GM23338 (cell line): ENCODE data around the gene GIMAP6. TPM values are rescaled to one million over a fixed set of nuclear protein-coding genes. Genes with fewer than 3 reads are reported as not detected.
"Not testable (repeated sequence)": the region's sequence is repeated elsewhere in the genome, so short reads cannot be mapped to it uniquely, and the experiment has no call there.

Experiments
- ATAC-seq: fragments of 200-7000 bp; cut with Tn5 transposase; 3 replicates; pipeline ENCODE4 v1.9.1; 2020
- DNase-seq: peaks from one replicate; pipeline ENCODE4 v3.0.0-alpha.2; 2015; ENCODE audit warnings: low spot score
- H2AFZ ChIP-seq: fragments of 200-600 bp; sonication (generic); 2 replicates; pipeline ENCODE4 v1.8.0; 2016; ENCODE audit warnings: antibody characterized with exemption, mild to moderate bottlenecking, moderate library complexity
- H3F3A ChIP-seq: fragments of 200-600 bp; sonication (generic); replicated peaks from 2 replicates; pipeline ENCODE4 v1.8.0; 2017; ENCODE audit warnings: antibody characterized with exemption, mixed run types, low read depth
- H3K27ac ChIP-seq: fragments of 200-600 bp; sonication (generic); 2 replicates; pipeline ENCODE4 v1.6.1; 2016; ENCODE audit warnings: low read depth
- H3K27me3 ChIP-seq: fragments of 200-600 bp; sonication (generic); 2 replicates; pipeline ENCODE4 v1.8.0; 2016; ENCODE audit warnings: mild to moderate bottlenecking, mixed run types, moderate library complexity; ENCODE audit not compliant: insufficient read depth
- H3K36me3 ChIP-seq: fragments of 200-600 bp; sonication (generic); 2 replicates; pipeline ENCODE4 v1.8.0; 2016; ENCODE audit warnings: mild to moderate bottlenecking; ENCODE audit not compliant: insufficient read depth
- H3K4me1 ChIP-seq: fragments of 200-600 bp; sonication (generic); 2 replicates; pipeline ENCODE4 v1.8.0; 2016; ENCODE audit warnings: mild to moderate bottlenecking, moderate library complexity; ENCODE audit not compliant: insufficient read depth
- H3K4me2 ChIP-seq: fragments of 200-600 bp; sonication (generic); 2 replicates; pipeline ENCODE4 v1.7.1; 2017; ENCODE audit warnings: mixed run types
- H3K4me3 ChIP-seq: fragments of 200-600 bp; sonication (generic); 2 replicates; pipeline ENCODE4 v1.6.1; 2016; ENCODE audit warnings: mixed run types
- H3K79me2 ChIP-seq: fragments of 200-600 bp; sonication (generic); replicated peaks from 2 replicates; pipeline ENCODE4 v1.8.0; 2017; ENCODE audit warnings: mild to moderate bottlenecking; ENCODE audit not compliant: insufficient read depth
- H3K9me2 ChIP-seq: fragments of 200-600 bp; sonication (generic); 2 replicates; pipeline ENCODE4 v1.8.0; 2017; ENCODE audit not compliant: insufficient read depth
- H4K20me1 ChIP-seq: fragments of 200-600 bp; sonication (generic); replicated peaks from 2 replicates; pipeline ENCODE4 v1.8.0; 2017; ENCODE audit warnings: mild to moderate bottlenecking; ENCODE audit not compliant: insufficient read depth
- H3K27ac Mint-ChIP-seq: 2 replicates; pipeline ENCODE4 v1.8.0; 2020; ENCODE audit warnings: inconsistent platforms, mild to moderate bottlenecking, moderate library complexity, mixed read lengths
- H3K27me3 Mint-ChIP-seq: 3 replicates; pipeline ENCODE4 v1.8.0; 2022; ENCODE audit warnings: low read depth, mild to moderate bottlenecking, moderate library complexity, mixed read lengths, inconsistent platforms; ENCODE audit not compliant: insufficient read depth, poor library complexity
- H3K36me3 Mint-ChIP-seq: 3 replicates; pipeline ENCODE4 v1.8.0; 2021; ENCODE audit warnings: low read depth, mild to moderate bottlenecking, inconsistent platforms, moderate library complexity, mixed read lengths
- H3K4me1 Mint-ChIP-seq: 3 replicates; pipeline ENCODE4 v1.8.0; 2020; ENCODE audit warnings: mild to moderate bottlenecking, inconsistent platforms, mixed read lengths
- H3K4me3 Mint-ChIP-seq: 3 replicates; pipeline ENCODE4 v1.8.0; 2021; ENCODE audit warnings: moderate library complexity, mild to moderate bottlenecking, inconsistent platforms, mixed read lengths
- H3K9me3 Mint-ChIP-seq: 3 replicates; pipeline ENCODE4 v1.8.0; 2020; ENCODE audit warnings: moderate library complexity, mild to moderate bottlenecking, inconsistent platforms, mixed read lengths
- CREB1 ChIP-seq: fragments of 250-450 bp; sonication (Bioruptor Pico); IDR thresholded peaks from 2 replicates; pipeline ENCODE4 v1.5.0; 2020; ENCODE audit warnings: low read depth, mild to moderate bottlenecking, moderate library complexity
- ETS1 ChIP-seq: IDR thresholded peaks from 2 replicates; pipeline ENCODE4 v1.6.1; 2016; ENCODE audit warnings: antibody characterized with exemption
- EZH2 ChIP-seq: fragments of 200-600 bp; sonication (generic); IDR thresholded peaks from one replicate; pipeline ENCODE4 v1.8.0; 2017; ENCODE audit warnings: antibody characterized with exemption, mild to moderate bottlenecking, low read depth; ENCODE audit not compliant: unreplicated experiment
- EZH2phosphoT487 ChIP-seq: fragments of 200-600 bp; sonication (generic); IDR thresholded peaks from one replicate; pipeline ENCODE4 v1.8.1; 2018; ENCODE audit warnings: antibody characterized with exemption; ENCODE audit not compliant: unreplicated experiment
- NANOG ChIP-seq: IDR thresholded peaks from 2 replicates; pipeline ENCODE4 v1.6.1; 2016; ENCODE audit warnings: antibody characterized with exemption, borderline replicate concordance
- POLR2AphosphoS5 ChIP-seq: IDR thresholded peaks from 2 replicates; pipeline ENCODE4 v1.6.1; 2016; ENCODE audit warnings: antibody characterized with exemption, low read depth
- STAT1 ChIP-seq: IDR thresholded peaks from one replicate; pipeline ENCODE4 v1.6.1; 2016; ENCODE audit warnings: antibody characterized with exemption; ENCODE audit not compliant: unreplicated experiment
- ZNF114 ChIP-seq: fragments of 250-450 bp; sonication (Bioruptor Pico); IDR thresholded peaks from 2 replicates; pipeline ENCODE4 v1.5.0; 2020; ENCODE audit warnings: mild to moderate bottlenecking, moderate library complexity
- ZNF331 ChIP-seq: fragments of 250-450 bp; sonication (Bioruptor Pico); IDR thresholded peaks from 2 replicates; pipeline ENCODE4 v1.5.0; 2020; ENCODE audit warnings: low read depth, mild to moderate bottlenecking, moderate library complexity
- ZNF462 ChIP-seq: fragments of 250-450 bp; sonication (Bioruptor Pico); IDR thresholded peaks from 2 replicates; pipeline ENCODE4 v1.5.0; 2020; ENCODE audit warnings: mild to moderate bottlenecking, moderate library complexity
- polyA plus RNA-seq: library from polyadenylated mRNA; unstranded; fragments of >200 nt; fragmentation: Nextera tagmentation; extraction: Ambion mirVana; gene quantifications from 2 replicates; pipeline ENCODE4 v1.2.1, GENCODE V29; 2016
- total RNA-seq: library from RNA; depleted of rRNA; stranded (reverse); fragments of >200 nt; shearing (Covaris generic); gene quantifications from 2 replicates; pipeline ENCODE4 v1.2.3, GENCODE V29; 2014
- TF ChIP-seq, protein P1 (sequence below), 2 experiments: fragments of 200-600 bp in 1 of 2; sonication (generic) in 1 of 2; conservative IDR thresholded peaks; 2 replicates each; pipeline versions ENCODE4 v1.5.1 to v1.6.1; 2016 to 2017; ENCODE audit warnings: antibody characterized with exemption in 2 of 2, low read depth in 2 of 2, mild to moderate bottlenecking in 2 of 2, moderate library complexity in 1 of 2

GIMAP6 gene
- total and polyA plus RNA-seq, 2 experiments from 2014 or later, result not detected

DNA sequence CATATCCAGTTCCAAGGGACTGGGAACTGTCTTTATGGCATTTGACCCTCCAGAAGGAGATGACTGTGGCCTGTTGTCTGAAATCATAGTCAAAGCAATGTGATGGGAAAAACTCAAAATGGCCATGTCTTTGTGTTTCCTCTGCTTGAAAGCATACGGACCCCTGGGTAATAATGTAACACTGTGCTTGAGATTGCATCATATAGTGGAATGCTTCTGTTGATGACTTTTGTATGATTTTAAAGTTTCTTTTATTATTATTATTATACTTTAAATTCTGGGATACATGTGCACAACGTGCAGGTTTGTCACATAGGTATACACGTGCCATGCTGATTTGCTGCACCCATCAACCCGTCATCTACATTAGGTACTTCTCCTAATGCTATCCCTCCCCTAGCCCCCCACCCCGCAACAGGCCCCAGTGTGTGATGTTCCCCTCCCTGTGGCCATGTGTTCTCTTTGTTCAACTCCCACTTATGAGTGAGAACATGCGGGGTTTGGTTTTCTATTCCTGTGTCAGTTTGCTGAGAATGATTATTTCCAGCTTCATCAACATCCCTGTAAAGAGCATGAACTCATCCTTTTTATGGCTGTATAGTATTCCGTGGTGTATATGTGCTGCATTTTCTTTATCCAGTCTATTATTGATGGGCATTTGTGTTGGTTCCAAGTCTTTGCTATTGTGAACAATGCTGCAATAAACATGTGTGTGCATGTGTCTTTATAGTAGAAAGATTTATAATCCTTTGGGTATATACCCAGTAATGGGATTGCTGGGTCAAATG is 39.8 kb upstream of the GIMAP6 start:
- H3K9me2 ChIP-seq, H3K36me3 ChIP-seq, H3K4me3 Mint-ChIP-seq, H4K20me1 ChIP-seq, H3K36me3 Mint-ChIP-seq, H3K27me3 ChIP-seq, H3K27ac Mint-ChIP-seq, DNase-seq, H3K27ac ChIP-seq, H3K4me1 Mint-ChIP-seq, H3K4me1 ChIP-seq, H3K4me3 ChIP-seq, ATAC-seq, H3K27me3 Mint-ChIP-seq, H3K9me3 Mint-ChIP-seq, H3K4me2 ChIP-seq, H3K79me2 ChIP-seq, H3F3A ChIP-seq, H2AFZ ChIP-seq: not testable (repeated sequence)

GRCh38 chr7:150668977-150669376 is 36.8 kb upstream of the GIMAP6 start:
- no peak overlapping the region for H3K4me3 Mint-ChIP-seq
- ATAC-seq (no peak), DNase-seq (no peak)
- H3K27ac ChIP-seq, result no peak overlapping the region
- no peaks in the 10 kb centered on the region for H3K36me3 Mint-ChIP-seq
- no peaks in the 10 kb centered on the region for H3K4me1 ChIP-seq
- H3K79me2 ChIP-seq, result no peaks in the 10 kb centered on the region
- no peaks in the 10 kb centered on the region for H3K4me1 Mint-ChIP-seq
- H3K4me2 ChIP-seq, result no peak overlapping the region
- H3K9me2 ChIP-seq, result no peaks in the 10 kb centered on the region
- H2AFZ ChIP-seq, result no peak overlapping the region
- no peaks in the 10 kb centered on the region for H3K36me3 ChIP-seq
- peaks cover 5% of the 10 kb centered on the region for H3K27me3 Mint-ChIP-seq
- H3K4me3 ChIP-seq, result no peak overlapping the region
- no peaks in the 10 kb centered on the region for H3F3A ChIP-seq
- H3K9me3 Mint-ChIP-seq, result no peaks in the 10 kb centered on the region; the same call in none of the 3 replicates
- H3K27ac Mint-ChIP-seq, result no peak overlapping the region
- no peaks in the 10 kb centered on the region for H3K27me3 ChIP-seq
- no peaks in the 10 kb centered on the region for H4K20me1 ChIP-seq
- TF ChIP-seq STAT1 (no peak), ZNF462 (CRISPR knock-in tag) (no peak), ZNF331 (CRISPR knock-in tag) (no peak), EZH2 (no peak), CREB1 (CRISPR knock-in tag) (no peak), NANOG (no peak), ETS1 (no peak), POLR2AphosphoS5 (no peak), EZH2phosphoT487 (no peak), ZNF114 (no peak)
- TF ChIP-seq, protein P1, sequence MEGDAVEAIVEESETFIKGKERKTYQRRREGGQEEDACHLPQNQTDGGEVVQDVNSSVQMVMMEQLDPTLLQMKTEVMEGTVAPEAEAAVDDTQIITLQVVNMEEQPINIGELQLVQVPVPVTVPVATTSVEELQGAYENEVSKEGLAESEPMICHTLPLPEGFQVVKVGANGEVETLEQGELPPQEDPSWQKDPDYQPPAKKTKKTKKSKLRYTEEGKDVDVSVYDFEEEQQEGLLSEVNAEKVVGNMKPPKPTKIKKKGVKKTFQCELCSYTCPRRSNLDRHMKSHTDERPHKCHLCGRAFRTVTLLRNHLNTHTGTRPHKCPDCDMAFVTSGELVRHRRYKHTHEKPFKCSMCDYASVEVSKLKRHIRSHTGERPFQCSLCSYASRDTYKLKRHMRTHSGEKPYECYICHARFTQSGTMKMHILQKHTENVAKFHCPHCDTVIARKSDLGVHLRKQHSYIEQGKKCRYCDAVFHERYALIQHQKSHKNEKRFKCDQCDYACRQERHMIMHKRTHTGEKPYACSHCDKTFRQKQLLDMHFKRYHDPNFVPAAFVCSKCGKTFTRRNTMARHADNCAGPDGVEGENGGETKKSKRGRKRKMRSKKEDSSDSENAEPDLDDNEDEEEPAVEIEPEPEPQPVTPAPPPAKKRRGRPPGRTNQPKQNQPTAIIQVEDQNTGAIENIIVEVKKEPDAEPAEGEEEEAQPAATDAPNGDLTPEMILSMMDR (conservative IDR thresholded peaks at IDR 0.05; ENCODE audit: low read depth in 2 of 2), result no peak
